GM21528 (cell line): ENCODE measurements around the gene HEMK1.

Experiments
- ATAC-seq: cut with Tn5 transposase; IDR thresholded peaks from one replicate; pipeline ENCODE4 v1.9.1; 2021; ENCODE audit warnings: mild to moderate bottlenecking, moderate library complexity; ENCODE audit not compliant: unreplicated experiment, low FRiP score

The HEMK1 gene

GRCh38 chr3:50568947-50569749, at the start of gene HEMK1:
HEMK1 (plus strand) TSS chr3:50569522; CDS start chr3:50571105, 1,583 bp downstream.
- peak; percentile 70 for ATAC-seq

- ATAC-seq: no peak
These were observed 48.5 kb upstream of the HEMK1 start for GRCh38 chr3:50520849-50521248.

DNA sequence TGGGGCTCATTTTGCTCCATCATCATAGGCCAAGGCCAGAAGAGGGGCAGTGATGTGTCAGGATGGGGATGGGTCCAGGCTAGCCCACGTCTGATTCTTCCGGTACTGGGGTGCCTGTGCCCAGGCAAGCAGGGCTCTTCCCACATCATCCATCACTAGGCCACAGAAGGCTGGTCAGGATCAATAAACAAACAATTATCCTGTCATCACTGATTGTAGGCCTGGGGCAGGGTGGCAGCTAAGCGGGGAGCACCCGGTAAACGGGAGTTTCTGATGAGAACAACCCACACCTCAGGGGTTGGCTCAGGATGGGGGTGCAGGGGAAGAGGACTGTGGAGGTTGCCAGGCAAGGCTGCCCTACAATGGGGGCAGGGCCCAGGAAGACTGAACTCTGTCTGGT, 47.8 kb upstream of the HEMK1 start:
- no peak for ATAC-seq

DNA sequence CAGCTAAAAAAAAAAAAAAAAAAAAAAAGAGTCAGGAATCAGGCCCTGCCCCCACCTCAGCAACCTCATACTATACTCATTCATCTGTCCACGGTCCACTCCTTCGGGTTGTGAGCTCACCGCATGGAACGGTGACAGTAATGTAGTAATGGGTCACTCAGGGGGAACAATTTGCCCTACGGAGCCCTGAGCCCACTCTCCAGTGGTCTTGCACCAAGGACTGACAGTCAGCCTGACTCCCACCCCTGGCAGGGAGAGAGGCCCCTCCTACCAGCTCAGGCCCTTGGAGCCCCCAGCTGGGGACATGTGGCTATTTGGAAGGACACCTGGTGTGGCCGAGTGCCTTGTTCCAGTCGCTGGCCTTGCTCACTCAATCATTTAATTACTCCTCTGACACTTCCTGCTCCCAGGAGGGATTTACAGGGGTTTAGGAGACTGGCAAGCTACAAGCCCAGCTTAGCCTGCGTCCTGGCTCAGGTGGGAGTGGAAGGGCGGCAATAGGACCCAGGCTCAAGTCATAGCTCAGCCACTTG, 46.0 kb upstream of the HEMK1 start:
- no peak for ATAC-seq

- no peak for ATAC-seq
These were observed 44.6 kb upstream of the HEMK1 start for GRCh38 chr3:50524746-50525145.

- no peak for ATAC-seq
These were observed 44.0 kb upstream of the HEMK1 start for GRCh38 chr3:50525191-50525910.

GRCh38 chr3:50525987-50526386, 43.3 kb upstream of the HEMK1 start:
- no peak for ATAC-seq

- ATAC-seq: no peak
These were observed 39.0 kb upstream of the HEMK1 start for GRCh38 chr3:50530001-50530970.

GRCh38 chr3:50531201-50531600, 38.1 kb upstream of the HEMK1 start:
- ATAC-seq: no peak

GRCh38 chr3:50532062-50532705, 37.1 kb upstream of the HEMK1 start:
- no peak for ATAC-seq

- ATAC-seq: no peak
These were observed 36.0 kb upstream of the HEMK1 start for GRCh38 chr3:50533316-50533715.

DNA sequence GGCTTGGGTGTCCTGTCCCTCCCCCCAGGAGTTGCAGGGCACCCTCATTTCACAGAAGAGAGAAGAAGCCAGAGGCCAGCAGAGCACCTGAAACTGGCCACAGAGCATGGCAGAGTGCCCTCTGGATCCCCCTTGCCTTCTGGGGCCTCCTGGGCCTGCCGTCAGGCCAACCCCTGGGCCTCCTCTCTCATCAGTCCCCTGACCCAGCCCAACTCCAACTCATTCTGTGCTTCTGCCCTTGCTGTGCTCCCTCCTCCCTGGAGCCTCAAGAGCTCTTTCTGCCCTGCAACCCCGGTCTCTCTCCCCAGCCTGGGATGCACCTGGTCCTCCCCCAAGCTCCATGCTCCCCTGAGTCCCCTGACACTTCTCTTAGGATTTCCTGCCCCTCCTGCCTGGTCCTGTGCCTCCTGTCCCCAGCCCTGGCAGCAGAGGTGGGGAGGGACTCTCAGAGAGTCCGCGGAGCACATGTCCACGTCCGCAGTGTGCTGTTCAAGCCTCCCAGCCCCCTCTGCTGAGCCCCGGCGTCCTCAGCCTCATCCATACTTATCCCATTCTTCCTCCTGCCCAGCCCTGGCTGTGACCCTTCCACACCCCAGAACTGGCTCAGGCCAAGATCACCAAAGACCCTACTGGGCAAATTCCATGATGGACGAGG, 35.4 kb upstream of the HEMK1 start:
- no peak for ATAC-seq

DNA sequence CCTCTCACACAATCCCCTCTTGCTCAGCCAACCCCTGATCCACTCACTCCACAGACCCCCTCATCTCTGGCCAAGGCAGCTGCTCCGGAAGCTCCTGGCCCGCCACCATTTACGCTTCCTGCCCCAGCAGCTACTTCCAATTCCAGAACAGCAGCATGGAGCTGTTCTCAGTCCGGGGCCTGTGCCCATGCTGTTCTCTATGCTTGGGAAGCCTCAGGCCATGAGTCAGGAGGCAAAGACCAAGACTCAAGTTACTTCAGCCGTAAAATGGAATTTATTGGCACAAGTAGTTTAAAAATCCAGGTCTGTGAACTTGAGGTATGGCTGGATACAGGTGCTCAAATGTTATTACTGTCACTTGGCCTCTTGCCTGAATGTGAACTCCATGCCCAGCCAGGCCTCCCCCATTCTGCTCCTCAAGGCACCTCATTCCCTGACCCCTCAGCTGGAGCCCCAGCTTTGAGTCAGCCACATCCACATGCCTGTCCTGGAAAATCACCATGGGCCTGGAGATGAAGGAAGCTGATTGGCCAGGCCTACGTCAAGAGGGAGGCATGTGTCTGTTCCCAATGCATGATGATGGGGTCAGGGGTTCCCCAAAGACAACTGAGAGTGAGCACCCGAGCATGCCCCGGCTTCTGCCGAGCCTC, 34.5 kb upstream of the HEMK1 start:
- no peak for ATAC-seq

GRCh38 chr3:50536471-50537180, 32.7 kb upstream of the HEMK1 start:
- ATAC-seq: no peak

GRCh38 chr3:50537421-50538129, 31.7 kb upstream of the HEMK1 start:
- no peak for ATAC-seq

DNA sequence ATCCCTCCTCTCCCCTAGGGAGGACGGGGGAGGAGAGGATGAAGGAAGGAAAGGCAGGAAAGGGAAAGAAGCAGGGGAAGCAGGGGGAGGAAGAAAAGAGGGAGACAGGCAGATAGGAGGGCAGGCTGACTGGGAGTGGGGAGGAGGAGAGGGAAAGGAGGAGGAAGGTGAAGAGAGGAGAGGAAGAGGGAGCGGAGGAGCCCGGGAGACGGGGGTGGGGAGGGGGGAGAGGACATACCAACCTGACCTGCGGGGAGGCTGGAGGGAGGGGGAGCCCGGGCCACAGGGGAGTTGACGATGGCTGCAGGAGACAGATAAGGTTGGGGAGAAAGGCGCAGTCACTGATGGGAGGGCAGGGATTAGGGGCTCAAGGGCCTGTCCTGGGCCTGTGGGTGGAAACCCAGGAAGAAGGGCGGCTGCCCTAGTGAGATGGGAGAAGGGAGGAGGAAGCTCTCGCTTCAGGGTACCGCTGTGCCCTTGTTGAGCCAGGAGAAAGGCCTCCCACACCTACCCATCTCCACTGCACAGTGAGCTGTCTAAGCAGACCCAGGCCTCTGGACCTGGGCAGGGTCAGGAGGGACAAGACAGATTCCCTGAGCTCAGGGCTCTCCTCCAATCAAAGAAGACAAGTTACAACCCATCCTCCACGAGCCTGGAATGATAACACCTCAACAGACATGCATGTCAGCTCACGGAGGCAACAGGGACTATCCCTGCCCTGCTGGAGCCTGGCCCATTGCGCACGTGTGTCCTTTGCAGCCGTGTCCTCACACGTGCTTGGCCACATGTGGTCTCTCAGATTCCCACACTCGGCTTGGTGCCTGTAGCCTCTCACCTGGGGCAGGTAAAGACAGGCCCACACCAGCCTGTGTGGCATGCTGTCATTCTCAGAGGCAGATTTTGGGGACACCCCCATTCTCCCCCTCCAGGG, 29.7 kb upstream of the HEMK1 start:
- ATAC-seq: no peak
